Measurements from ENCODE around the gene MMP2.
A peak's percentile ranks its signal among the peaks of the same experiment; 100 is the strongest.

Gene MMP2

DNA sequence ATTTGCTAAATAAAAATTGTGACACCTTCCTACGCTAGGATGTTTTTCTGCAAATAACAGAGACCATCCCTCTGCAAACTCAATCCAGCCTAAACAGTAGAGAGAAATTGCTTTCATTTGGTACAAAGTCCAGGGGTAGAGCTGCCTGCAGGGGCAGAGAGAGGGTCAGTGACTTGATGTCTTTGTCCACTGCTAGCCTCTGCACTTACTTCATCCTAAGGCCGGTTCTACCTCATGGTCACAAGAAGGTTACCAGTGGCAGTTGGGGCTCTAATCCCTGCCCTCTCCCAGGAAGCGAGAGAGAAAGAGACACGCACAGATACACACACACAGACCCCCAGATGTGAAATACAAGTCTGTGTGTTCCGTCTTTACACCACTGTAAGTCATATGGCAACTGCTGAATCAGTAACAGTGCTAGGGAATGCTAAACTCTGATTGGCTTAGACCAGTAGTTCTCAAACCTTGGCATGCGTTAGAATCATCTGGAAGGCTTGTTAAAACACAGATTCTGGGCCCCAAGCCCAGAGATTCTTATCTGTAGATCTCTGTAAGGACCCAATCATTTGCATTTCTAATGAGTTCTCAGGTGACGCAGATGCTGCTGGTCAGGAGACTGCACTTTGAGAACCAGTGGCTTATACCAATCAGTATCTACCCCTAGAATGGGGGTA, 16.8 kb downstream of the MMP2 start:
- DNase-seq, result no peak

DNA sequence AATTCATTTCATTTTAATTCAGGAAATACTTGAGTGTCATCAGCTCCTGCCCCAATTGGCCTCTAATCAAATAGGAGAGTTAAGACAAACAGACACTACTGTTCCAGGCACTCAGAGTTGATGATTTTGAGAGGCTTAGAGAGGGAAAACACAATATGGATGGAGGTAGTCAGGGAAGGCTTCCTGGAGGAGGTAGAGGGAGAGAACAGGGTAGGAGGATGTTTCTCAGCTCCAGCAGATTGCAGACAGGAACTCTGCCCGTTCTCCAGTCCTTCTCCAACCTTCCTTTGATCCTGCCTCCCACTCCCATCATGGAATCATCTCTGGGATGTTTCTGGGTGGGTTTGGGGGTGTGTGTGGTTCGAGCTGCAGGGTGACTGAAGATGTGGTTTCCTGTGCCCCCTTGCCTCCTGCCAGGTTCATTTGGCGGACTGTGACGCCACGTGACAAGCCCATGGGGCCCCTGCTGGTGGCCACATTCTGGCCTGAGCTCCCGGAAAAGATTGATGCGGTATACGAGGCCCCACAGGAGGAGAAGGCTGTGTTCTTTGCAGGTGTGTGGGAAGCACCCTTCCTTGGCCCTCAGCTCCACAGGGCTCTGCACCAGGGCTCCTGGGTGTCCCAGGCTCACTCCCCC, 17.6 kb downstream of the MMP2 start:
- no peak for DNase-seq

DNA sequence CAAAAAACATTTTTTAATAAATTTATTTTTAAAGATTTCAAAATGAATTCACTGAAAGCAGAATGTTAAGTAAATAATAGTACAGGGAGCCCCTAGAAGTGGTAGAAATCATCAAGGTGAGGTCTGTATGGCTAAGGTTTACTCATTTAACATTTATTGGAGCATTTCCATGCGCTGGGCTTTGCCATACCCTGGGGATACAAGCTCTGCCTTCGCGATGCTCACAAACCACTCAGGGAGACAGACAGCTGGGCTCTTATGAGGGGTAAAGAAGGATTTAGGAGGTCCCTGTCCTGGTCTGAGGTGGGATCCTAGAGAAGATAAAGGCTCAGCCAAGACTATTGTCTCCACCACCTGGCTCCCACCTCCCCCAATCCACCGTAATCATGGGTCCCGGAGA, 18.6 kb downstream of the MMP2 start:
- no peak for DNase-seq

DNA sequence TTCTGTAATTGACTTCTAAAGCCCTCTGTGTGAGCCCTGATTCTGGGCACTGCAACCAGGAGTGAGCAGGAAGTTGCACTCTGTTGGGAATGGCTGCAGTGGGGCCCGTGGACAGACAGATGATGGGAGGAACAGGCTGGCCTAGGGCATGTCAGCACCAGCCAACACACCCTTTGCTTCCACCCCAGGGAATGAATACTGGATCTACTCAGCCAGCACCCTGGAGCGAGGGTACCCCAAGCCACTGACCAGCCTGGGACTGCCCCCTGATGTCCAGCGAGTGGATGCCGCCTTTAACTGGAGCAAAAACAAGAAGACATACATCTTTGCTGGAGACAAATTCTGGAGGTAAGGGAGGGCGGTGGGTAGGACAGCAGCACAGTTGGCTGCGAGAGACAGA, 19.1 kb downstream of the MMP2 start:
- DNase-seq, result no peak

DNA sequence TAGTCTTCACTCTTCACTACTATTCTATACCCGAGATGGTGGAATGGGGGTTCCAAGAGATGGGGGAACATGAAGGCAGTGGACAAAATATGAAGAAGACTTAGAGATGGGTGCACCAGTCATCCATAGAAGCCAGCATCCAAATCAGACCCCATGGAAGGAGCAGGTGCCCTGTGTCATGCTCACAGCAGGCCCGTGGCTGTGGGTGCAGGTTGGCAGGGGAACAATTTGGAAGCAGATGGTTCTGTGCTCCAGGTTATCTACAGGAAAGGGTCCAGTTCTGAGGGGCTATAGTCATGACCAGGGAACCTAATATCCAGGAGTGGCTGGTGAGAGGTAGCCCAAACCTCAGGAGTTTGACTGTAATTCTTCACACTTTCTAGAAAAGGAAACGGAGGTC, 20.3 kb downstream of the MMP2 start:
- no peak for DNase-seq

DNA sequence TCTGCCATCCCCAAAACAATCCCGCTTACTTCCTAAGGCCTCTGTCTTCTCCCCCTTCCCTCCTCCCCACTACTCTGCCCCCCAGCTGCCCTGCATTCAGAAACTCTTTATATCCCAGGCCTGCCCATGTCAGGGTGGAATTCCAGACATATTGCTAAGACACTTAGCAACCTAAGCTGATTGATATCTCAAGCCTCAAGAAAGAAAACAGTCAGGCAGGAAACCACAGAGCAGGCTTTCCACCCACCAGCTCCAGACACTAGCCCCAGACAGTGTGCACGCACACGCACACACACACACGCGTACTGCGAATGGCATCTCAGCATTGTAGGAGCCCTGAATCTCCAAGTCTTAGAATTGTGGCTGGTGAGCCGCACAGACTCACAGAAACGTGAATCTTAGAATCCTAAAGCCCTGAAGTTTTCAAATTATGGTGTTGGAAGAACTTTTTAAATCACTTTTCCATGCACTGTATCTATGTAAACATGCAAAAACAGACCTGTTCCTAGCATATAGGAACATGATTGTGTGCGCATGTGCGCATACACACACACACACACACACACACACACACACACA, 21.0 kb downstream of the MMP2 start:
- peak in 1 of 2 donors; percentile 4 for DNase-seq

DNA sequence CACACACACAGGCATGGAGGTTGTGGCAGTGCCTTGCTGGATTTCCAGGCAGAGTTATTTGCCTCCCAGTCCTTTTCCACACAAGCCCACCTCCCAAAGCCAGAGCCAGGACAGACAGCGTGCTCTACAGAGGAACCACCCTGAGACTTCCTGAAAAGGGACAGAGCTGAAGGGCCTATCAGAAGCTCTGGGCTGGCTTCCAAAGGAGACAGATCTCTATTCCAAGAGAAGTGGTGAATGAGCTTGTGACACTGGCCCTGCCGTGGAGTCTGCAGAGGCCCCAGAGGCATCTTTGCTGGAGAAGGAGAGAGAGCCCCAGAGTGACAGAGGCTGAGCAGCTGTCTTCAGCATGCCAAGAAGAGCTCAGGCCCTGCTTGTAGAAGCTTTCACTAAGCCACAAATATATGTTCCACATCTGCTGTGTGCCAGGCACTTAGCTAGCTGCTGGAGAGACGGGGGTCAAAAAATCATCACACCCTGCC, 21.6 kb downstream of the MMP2 start:
- DNase-seq, result no peak

DNA sequence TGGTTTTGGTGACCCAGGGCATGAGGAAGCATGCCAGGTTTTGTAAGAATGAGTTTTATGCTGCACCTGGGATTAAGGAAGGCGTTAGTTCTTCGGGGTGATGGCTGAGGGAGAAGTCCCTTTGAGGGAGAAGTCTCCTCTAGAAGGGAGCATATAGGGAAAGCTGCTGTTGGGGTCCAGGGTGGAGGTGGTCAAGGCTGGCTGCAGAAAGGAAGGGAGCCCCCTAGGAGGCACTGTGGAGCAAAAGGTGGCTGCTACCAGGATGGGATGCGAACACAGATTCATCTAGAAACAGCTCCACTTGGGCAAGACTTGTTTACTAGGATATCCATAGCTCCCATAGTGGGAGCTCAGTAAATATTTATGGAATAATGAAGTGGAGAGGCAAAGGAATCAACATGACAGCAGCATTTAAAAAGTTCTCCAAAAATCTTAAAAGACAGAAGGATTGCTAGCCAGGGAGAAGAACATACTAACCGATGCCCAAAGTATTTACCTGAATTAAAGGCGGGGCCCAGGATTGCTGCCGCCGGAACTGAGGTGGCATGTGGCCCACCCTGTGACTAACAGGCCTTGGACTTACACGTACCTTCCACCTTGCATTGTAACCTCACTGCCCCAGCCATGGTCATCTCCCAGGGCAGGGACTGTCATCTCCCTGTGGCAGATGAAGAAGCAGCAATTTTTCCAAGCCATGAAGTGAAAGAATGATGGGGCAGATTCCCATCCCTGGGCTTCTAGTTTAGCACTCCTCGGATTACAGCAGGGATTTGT, 22.7 kb downstream of the MMP2 start:
- DNase-seq, result no peak

DNA sequence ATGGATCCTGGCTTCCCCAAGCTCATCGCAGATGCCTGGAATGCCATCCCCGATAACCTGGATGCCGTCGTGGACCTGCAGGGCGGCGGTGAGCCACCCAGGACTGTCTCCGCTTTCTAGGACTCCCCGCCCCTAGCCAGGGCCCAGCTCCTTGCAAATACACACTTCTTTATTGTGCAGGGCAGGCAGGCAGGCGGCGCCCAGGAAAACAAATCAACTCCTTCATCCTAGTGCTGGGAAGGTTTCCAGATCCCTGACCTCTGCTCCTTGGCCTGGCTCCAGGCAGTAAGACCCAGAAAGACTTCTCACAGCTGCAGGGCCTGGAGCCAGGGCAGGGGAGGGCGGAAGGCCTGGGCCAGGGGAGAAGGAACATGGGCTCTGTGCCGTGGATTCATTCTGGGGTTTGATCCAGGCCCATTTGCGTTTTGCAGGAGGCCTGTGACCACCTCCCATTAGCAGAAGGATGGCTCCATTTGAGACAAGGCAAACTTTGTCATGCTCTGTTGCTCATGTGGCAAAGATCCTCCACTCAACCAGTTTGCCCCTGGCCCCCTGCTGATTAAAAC, 23.9 kb downstream of the MMP2 start:
- DNase-seq, result no peak

DNA sequence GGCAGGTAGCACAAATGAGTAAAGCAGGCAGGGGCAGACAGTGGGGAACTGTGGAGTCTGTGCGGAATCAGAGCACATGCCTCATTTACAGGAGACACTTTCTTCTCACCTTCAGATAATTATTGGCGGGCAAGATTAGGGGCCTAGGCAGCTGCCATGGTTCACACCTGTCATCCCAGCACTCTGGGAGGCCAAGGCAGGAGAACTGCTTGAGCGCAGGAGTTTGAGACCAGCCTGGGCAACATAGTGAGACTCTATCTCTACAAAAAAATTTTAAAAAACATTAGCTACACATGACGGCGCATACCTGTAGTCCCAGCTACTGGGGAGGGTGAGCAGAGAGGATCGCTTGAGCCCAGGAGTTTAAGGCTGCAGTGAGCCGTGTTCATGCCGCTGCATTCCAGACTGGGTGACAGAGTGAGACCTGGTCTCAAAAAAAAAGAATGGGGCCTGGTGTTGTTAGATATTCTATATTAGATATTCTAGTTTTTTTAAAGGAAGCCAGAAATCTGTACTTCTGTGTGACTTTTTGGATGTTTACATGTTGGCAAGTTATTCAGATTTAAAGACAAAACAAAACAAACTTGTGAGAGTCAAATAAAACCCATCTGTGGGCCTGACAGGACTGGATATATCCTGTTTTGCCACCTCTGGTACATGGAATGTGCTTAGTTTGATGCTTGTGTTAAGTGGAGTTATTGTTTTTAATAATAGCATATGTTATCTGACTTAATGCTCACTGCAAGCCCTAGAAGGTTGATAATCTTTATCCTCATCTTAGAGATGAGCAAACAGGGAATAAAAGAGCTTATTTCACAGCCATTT, 24.9 kb downstream of the MMP2 start:
- no peak for DNase-seq

DNA sequence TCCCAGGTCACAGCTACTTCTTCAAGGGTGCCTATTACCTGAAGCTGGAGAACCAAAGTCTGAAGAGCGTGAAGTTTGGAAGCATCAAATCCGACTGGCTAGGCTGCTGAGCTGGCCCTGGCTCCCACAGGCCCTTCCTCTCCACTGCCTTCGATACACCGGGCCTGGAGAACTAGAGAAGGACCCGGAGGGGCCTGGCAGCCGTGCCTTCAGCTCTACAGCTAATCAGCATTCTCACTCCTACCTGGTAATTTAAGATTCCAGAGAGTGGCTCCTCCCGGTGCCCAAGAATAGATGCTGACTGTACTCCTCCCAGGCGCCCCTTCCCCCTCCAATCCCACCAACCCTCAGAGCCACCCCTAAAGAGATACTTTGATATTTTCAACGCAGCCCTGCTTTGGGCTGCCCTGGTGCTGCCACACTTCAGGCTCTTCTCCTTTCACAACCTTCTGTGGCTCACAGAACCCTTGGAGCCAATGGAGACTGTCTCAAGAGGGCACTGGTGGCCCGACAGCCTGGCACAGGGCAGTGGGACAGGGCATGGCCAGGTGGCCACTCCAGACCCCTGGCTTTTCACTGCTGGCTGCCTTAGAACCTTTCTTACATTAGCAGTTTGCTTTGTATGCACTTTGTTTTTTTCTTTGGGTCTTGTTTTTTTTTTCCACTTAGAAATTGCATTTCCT, 26.5 kb downstream of the MMP2 start:
- DNase-seq, result no peak

DNA sequence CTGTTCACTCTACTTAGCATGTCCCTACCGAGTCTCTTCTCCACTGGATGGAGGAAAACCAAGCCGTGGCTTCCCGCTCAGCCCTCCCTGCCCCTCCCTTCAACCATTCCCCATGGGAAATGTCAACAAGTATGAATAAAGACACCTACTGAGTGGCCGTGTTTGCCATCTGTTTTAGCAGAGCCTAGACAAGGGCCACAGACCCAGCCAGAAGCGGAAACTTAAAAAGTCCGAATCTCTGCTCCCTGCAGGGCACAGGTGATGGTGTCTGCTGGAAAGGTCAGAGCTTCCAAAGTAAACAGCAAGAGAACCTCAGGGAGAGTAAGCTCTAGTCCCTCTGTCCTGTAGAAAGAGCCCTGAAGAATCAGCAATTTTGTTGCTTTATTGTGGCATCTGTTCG, 27.1 kb downstream of the MMP2 start:
- no peak for DNase-seq

DNA sequence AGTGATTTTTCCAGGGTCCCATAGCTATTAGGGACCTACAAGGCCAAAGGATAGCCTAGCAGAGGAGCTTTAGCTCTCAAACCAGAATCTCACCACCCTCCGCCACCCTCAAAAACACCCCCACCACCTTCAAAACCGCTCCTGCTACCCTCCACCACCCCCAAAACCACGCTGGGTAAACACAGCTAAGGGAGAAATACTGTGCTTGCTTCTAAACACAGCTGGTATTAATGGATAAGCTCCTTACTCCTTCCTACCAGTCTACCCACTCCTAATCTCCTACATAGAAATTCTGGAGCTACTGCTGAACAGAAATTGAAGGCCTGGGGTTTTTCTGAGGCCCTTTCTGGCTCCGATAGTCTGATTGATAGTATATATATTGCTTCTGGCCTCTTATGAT, 27.7 kb downstream of the MMP2 start:
- no peak for DNase-seq

DNA sequence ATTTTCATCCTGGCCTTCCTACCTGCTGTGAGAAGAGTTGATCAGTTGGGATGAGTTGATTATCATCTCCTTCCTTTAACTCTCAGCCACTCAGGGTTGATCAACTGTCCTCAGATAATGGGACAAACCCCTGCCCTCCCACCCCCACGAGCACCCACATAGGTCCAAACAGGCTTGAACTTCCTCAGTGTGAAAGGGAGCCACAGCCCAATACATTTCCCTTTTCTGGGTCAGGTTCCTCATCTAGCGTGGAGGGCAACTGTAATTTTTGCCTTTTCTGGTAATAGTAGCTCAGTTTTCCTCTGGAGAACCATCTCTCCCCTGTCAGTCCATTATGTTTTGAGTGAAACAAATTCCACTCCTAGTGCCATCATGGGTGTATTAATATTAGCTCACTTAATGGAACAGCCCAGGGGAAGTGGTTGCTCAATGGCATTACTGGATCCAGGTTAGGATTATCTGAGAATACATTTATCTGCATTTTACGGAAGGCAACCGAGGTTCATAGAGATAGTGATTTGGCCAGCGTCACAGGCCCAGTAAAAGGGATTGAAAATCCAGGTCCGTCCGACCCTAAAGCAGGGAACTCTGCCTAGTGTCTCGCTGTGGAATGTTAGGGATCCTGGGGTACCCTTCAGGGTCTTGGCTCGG, 29.4 kb downstream of the MMP2 start:
- DNase-seq, result peak in 1 of 2 donors; percentile 6

DNA sequence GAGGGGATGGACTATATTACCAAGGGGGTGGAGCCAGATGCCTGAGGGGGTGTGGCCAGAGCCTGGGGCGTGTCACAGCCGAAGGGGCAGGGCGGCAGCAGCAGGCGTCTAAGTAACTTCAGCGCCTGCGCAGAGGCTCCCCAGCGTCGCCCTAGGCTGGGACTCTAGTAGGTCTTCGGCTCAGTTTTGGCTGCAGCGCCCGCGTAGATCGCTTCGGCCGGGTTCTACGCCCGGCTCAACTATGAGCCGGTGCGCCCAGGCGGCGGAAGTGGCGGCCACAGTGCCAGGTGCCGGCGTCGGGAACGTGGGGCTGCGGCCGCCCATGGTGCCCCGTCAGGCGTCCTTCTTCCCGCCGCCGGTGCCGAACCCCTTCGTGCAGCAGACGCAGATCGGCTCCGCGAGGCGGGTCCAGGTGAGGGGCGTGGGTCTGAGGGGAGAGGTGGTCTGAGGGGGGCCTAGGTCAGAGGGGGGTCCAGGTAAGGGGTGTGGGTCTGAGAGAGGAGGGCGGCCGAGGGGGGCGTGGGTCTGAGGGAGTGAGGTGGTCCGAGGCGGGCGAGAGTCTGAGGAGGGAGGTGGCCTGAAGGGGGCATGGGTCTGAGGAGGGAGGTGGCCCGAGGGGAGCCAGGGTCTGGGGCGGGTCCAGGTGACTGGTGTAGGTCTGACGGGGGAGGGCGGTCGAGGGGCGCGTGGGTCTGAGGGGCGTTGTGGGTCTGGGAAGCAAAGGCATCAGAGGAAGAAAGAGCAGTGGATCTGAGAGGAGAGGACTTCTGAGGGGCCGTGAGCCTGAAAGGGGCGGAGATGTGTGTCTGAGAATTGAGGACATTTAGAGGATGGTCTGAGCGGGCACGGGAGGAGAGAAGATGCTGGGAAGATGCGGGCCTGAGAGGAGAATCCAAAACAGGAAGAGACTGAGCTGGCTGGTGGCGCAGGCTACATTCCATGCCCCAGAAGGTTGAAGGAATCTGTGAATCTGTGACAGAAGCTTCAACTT, 30.2 kb downstream of the MMP2 start, which contains the start of gene LPCAT2:
LPCAT2 (plus strand) TSS at position 132 of the 991 bp plus-strand sequence; CDS start at position 242, 110 bp downstream.
- peak; percentile 28 to 70 for DNase-seq

DNA sequence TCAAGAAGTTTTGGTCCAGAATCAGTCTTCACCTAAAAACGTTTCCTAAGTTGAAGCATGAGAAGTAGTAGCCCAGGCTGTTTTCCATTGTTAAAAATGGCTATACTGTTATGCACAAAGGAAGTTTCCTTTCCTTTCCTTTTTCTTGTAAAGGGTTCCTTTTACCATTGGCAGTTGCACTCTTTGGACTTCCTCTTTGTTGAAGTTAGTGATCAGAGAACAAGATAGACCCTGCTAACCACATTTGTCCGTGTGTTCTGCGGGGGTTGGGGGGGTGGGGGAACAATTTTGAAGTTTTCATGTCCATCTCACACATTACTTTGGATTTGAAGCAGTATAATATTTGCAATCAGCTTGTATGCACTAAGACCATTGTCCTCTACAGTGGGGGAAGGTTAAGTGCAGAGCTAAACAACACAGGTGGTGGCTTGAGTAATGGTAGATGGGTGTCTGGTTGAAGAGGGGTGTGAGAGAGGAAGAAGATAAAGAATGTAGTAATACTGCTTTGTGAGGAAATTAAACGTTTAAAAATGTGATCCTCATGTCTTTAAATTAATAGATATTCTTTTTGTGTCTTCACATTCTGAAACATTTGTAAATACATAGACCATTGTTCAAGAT, 31.3 kb downstream of the MMP2 start:
- no peak for DNase-seq

DNA sequence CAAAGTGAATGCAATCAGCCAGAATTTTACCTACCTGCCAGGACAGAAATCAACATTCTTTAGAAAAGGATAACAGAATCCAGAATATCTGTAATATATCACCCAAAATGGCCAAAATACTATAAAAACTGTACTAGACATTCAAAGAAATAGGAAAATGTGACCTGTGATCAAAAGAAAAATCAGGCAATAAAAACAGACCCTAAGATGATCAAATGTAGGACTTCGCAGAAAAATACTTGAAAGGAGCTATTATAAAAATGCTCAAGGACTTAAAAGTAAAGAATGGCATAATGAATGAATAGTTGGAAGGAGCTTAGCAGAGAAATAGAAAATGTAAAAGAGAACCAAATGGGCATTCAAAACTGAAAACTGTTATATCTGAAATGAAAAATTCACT, 33.9 kb downstream of the MMP2 start:
- no peak for DNase-seq

DNA sequence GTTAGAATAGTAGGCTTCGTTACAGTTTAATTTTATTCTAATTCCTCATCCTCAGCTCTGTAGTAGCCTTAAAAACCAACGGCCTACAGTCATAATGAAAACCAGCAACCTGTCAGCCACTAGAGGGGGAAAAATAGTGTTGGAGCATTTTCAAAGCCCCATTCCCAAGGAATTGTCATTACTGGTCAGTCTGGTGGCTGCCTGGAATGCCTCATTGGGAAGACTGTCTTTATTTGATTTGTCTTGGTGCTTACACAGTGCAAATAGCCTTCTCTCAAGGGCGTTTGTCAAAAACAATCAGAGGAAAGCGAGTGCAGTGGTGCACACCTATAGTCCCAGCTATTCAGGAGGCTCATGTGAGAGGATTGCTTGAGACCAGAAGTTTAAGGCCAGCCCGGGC, 34.6 kb downstream of the MMP2 start:
- DNase-seq, result no peak

DNA sequence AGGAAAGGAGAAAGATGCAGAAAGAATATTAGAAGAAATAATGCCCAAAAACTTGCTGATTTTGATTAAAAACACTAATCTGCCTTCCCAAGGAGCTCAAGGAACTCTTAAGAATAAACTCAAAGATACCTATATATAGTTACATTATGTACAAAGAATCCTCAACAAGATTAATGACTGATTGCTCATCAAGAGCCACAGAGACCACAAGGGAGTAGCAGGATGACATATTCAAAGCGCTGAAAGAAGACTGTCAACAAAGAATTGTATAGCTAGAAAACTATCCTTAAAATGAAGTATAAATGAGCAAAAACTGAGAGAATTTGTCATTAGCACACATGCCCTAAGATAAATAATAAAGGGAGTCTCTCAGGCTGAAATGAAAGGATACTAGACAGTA, 36.1 kb downstream of the MMP2 start:
- no peak for DNase-seq

Data from CD4-positive, alpha-beta T cell treated with Interleukin-4 for 1 hour (primary cell).